Erythroblast (primary cell): ENCODE results near the gene SIL1.

Source experiments
- GATA1 ChIP-seq: IDR thresholded peaks from 2 replicates; pipeline ENCODE4 v1.6.1; 2011; ENCODE audit warnings: low read depth, mild to moderate bottlenecking, control low read depth, low read length, moderate library complexity
- POLR2A ChIP-seq: IDR thresholded peaks from 2 replicates; pipeline ENCODE4 v1.6.1; 2011; ENCODE audit warnings: mild to moderate bottlenecking, low read length

DNA sequence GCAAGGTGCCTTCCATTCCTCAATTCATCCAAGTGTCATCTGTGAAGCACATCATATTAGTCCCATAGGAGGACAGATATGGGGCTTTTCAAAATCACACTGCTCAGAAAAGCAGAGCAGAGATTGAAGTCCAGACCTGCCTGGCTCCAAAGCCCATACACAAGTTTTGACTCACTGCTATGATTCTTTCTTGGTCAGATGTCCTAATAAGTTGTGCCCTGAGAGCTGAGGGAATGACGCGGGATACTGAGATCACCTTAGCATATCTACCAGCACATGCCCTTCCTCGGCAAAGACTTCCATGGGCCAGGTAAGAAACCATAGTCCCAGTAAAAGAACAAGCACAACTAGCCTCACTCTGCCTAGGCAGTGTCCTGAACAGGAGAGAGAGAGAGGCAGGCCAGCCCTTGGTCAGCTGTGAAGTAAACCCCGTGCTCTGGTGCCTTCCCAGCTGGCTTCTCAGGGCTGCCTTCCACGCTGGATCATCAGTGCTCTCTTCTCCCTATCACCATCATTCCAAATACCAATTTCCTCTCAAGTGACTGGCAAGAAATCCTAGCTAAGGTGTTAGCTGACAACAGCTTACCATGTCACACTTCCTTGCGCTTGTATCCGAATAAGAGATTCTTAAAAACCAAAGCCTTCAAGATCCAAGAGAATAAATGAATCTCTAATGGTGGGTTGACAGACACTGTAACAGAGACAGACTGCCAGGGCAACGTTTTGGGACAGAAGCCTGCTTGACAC, 73.2 kb downstream of the SIL1 start:
- no peak for TF ChIP-seq POLR2A
- no peak for TF ChIP-seq GATA1
